ENCODE measurements around the gene OR9A2. TPM values are rescaled to one million over a fixed set of nuclear protein-coding genes. Genes with fewer than 3 reads are reported as not detected.
A peak's percentile ranks its signal among the peaks of the same experiment; 100 is the strongest.

The OR9A2 gene
- not detected for total RNA-seq
- long read RNA-seq = 0 reads

GRCh38 chr7:143027032-143027431 is at the start of gene OR9A2:
Gene OR9A2, minus strand, starts transcription at chr7:143027132. Its CDS starts 0 bp downstream, at chr7:143027132.
- DNase-seq = no peak
- Histone ChIP-seq H3K9me3 (no peaks in the 10 kb centered on the region), H3K4me3 (no peak within 1 kb of the TSS), H3K27ac (no peak within 1 kb of the TSS), H3K4me1 (no peaks in the 10 kb centered on the region), H3K36me3 (no peaks in the 10 kb centered on the region), H3K27me3 (ENCODE audit: low read depth) (peaks cover 11% of the 10 kb centered on the region)
- no peak for ATAC-seq
- intact Hi-C loops (cut with DNase I) = no loop called here
- TF ChIP-seq, protein P1, sequence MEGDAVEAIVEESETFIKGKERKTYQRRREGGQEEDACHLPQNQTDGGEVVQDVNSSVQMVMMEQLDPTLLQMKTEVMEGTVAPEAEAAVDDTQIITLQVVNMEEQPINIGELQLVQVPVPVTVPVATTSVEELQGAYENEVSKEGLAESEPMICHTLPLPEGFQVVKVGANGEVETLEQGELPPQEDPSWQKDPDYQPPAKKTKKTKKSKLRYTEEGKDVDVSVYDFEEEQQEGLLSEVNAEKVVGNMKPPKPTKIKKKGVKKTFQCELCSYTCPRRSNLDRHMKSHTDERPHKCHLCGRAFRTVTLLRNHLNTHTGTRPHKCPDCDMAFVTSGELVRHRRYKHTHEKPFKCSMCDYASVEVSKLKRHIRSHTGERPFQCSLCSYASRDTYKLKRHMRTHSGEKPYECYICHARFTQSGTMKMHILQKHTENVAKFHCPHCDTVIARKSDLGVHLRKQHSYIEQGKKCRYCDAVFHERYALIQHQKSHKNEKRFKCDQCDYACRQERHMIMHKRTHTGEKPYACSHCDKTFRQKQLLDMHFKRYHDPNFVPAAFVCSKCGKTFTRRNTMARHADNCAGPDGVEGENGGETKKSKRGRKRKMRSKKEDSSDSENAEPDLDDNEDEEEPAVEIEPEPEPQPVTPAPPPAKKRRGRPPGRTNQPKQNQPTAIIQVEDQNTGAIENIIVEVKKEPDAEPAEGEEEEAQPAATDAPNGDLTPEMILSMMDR (IDR thresholded peaks at IDR 0.05) = no peak

DNA sequence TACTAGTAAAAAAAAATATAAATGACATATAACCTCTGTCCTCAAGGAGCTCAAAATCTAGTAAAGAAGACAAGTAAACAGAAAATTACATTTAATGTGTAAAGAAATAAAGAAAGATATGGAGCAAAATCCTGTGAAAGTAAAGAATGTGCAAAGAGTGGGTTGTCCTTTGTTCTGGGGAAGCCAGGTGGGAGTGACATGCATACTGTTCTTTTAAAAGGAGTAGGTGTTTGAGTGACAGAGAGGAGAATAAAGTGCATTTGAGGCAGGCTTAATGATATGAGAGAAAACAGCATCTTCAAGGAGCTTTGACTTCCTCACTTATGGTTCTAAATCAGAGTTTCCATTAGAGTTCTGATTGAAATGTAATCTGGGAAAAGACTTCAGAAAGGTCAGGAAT is 47.2 kb upstream of the OR9A2 start:
- DNase-seq (no peak), ATAC-seq (no peak)
- no peak overlapping the region for H3K27ac ChIP-seq
- no peaks in the 10 kb centered on the region for H3K9me3 ChIP-seq
- intact Hi-C loops (cut with DNase I) = no loop called here
- no peaks in the 10 kb centered on the region for H3K4me1 ChIP-seq
- no peaks in the 10 kb centered on the region for H3K27me3 ChIP-seq (ENCODE audit: low read depth)
- TF ChIP-seq, protein P1 (IDR thresholded peaks at IDR 0.05) = no peak
- H3K36me3 ChIP-seq = no peaks in the 10 kb centered on the region
- no peak overlapping the region for H3K4me3 ChIP-seq

GRCh38 chr7:143073556-143073955 is 46.6 kb upstream of the OR9A2 start:
- DNase-seq (no peak), ATAC-seq (no peak)
- Histone ChIP-seq H3K27me3 (ENCODE audit: low read depth) (no peaks in the 10 kb centered on the region), H3K9me3 (no peaks in the 10 kb centered on the region), H3K4me3 (no peak overlapping the region), H3K4me1 (no peaks in the 10 kb centered on the region), H3K36me3 (no peaks in the 10 kb centered on the region), H3K27ac (no peak overlapping the region)
- intact Hi-C loops (cut with DNase I) = no loop called here
- TF ChIP-seq, protein P1 (IDR thresholded peaks at IDR 0.05) = no peak

DNA sequence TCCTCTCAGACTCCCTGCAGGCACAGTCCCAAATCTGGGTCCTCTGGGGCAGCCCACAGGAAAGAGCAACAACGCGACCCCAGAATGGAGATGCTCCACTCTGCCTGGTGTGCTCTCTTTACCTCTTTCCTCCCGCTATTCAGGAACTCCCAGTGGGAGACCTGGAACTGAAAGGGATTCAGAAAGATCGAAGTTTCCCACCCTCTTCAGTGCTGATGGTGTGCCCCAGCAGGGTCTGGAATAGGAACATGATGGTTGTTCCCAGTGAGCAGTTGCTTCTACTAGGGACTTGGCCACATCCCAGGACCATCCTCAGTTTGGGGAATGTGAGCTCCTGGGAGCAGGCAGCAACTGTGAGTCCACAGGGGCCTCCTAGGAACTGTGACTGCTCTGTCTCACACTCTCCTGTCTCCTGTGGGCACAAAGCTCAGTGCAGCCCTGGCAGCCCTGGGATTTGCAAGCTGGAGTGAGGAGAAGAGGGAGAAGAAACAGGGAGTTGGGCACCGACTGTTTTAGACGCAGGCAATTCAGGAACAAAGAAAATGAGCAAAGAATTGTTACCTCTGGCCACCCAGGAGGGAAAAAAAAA is 43.1 kb upstream of the OR9A2 start:
- H3K4me1 ChIP-seq = no peaks in the 10 kb centered on the region
- H3K27ac ChIP-seq = no peak overlapping the region
- H3K4me3 ChIP-seq = no peak overlapping the region
- TF ChIP-seq, protein P1 (IDR thresholded peaks at IDR 0.05) = no peak
- H3K9me3 ChIP-seq = no peaks in the 10 kb centered on the region
- intact Hi-C loops (cut with DNase I) = no loop called here
- ATAC-seq = peak in 1 of 2 donors; percentile 25
- no peak for DNase-seq
- no peaks in the 10 kb centered on the region for H3K36me3 ChIP-seq
- H3K27me3 ChIP-seq (ENCODE audit: low read depth) = no peaks in the 10 kb centered on the region

DNA sequence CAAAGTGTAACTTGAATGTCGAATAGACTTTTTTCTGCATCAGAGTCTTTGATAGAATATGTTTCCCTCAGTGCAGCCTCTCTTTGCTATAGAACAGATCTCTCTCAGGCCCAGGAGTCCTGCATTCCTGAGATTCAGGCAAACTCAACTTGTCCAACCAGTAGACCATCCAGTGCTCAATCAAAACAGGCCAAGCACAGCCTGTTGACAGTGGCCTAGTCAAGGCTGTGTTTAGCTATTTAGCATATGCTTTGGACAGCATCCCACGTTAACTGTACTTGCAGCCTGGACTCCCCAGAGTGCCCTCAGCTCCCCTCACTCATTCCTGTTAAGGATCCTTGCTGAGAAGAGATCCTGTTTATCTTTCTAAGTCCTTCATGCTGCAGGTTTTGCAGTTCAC is 41.5 kb upstream of the OR9A2 start:
- intact Hi-C loops (cut with DNase I) = no loop called here
- H3K36me3 ChIP-seq = no peaks in the 10 kb centered on the region
- ATAC-seq (no peak), DNase-seq (no peak)
- H3K4me3 ChIP-seq = no peak overlapping the region
- H3K27ac ChIP-seq = no peak overlapping the region
- TF ChIP-seq, protein P1 (IDR thresholded peaks at IDR 0.05) = no peak
- H3K27me3 ChIP-seq (ENCODE audit: low read depth) = no peaks in the 10 kb centered on the region
- no peaks in the 10 kb centered on the region for H3K4me1 ChIP-seq
- no peaks in the 10 kb centered on the region for H3K9me3 ChIP-seq
